Adipose tissue (tissue), 3 donors: Measurements from ENCODE around the gene BMPR1A. TPM values are rescaled to one million over a fixed set of nuclear protein-coding genes. Genes with fewer than 3 reads are reported as not detected.
"Not testable (repeated sequence)": the region's sequence is repeated elsewhere in the genome, so short reads cannot be mapped to it uniquely, and the experiment has no call there.

ENCODE experiments used
- H3K27ac ChIP-seq: one replicate; pipeline ENCODE4 v1.5.1; 2013; ENCODE audit warnings: low read depth, low read length
- WGBS, 3 donors: extraction: QIAGEN DNeasy Blood & Tissue Kit; methylation state at CpG; one replicate each; pipeline ENCODE4 v1.1.7; 2013; 5-methylcytosine and 5-hydroxymethylcytosine counted together
- polyA plus RNA-seq, 3 donors: library from polyadenylated mRNA; stranded (reverse); fragments of 200-250 nt; gene quantifications; one replicate each; pipeline ENCODE4 v1.2.3, GENCODE V29; 2013
- donor health status: healthy with polysubstance abuse.
- donor health status: Bipolar disorder and iron deficiency.
- donor health status: healthy.

BMPR1A gene
- polyA plus RNA-seq, 3 donors: 6.5 to 12.8 (median 12.3) TPM

DNA sequence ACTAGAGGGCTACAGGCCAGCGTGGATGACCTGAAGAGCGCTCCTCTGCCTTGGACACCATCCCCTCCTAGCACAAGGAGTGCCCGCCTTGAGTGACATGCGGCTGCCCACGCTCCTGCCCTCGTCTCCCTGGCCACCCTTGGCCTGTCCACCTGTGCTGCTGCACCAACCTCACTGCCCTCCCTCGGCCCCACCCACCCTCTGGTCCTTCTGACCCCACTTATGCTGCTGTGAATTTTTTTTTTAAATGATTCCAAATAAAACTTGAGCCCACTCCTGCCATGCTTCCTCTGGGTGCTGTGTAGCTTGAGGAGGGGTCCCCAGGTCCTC, 206.5 kb downstream of the BMPR1A start:
- WGBS, 3 donors: 92 to 95% (median 94%) methylated on average over 7 of the region's 7 CpGs
- no peak overlapping the region for H3K27ac ChIP-seq

DNA sequence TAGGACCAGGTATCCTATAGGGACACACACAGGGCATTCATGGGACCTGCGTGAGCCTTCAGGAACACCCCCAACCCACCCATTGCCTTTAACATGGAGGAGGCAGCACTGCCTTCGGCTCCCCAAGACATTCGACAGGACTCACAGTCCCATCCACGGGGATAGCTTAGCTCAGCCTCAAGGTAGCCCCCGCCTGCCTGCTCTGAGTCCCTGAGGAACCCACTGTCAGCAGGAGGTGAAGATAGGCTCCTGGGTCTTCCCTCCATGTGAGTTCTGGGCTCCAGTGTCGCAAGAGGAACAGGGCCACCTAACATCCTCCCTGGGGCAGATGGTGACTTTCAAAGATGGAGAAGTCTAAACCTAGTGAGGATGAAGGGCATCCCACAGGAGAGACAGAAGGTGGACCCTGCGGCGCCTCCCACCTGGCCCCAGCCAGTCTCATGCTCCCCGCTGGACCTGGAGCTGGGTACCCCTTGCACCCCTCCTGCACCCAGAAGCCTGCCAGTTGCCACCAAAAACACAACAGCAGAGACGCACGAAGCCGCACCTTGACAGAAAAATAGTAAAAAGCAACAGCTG, 207.0 kb downstream of the BMPR1A start:
- 92 to 95% (median 93%) methylated on average over 12 of the region's 12 CpGs for WGBS, 3 donors
- no peak overlapping the region for H3K27ac ChIP-seq

DNA sequence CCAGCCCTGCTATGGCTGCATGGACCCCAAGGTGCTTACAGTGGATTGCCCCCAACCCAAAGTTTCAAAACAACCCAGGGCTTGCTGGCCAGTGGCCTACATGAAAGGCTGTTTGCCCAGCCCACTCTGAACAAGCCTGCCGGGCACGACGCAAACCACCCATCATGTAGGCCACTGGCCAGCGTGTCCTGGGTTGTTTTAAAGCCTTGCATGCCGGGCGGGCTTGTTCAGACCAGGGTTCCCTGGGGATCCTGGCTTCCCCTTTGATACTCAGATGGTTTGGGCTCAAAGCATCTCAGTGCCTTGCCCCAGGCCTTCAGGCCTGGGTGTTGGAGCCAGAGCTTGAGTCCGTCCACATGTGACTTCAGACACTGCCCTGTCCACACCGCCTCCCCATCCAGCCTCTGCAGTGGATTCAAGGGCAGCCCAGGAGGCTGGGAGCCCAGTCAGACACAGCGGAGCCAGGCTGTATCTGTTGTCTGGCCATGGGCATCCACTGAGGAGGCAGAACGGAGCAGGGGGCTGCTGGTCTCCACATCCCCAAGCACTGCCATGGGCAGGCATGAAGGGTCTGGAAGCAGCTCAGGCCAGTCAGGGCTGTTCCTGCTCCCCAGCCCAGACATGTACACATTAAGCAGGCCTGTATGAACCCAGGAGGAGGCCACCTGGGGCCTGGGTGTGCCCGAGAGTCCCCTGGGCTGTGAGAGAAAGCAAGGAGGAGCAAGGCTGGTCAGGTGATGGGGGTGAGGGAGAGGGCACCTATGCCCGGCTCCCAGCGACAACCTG, 207.8 kb downstream of the BMPR1A start:
- 78 to 85% (median 79%) methylated on average over 13 of the region's 13 CpGs for WGBS, 3 donors
- no peak overlapping the region for H3K27ac ChIP-seq

DNA sequence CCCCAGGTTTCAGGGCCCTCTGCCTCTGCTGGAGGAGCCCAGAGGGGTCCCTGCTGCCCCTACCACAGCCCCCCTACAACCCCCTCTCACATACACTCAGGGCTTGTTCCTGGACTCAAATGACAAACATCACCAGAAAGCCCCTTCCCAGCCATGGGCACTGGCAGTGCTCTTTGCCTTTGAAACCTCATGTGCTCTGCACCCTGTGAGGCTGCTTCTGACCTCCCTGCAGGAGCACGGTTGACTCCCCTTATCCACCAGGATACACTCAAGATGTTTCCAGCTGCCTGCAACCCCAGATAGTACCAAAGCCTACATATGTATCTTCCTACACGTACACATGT, 208.4 kb downstream of the BMPR1A start:
- H3K27ac ChIP-seq: no peak overlapping the region
- WGBS, 3 donors: 84 to 92% (median 87%) methylated on average over 2 of the region's 2 CpGs

DNA sequence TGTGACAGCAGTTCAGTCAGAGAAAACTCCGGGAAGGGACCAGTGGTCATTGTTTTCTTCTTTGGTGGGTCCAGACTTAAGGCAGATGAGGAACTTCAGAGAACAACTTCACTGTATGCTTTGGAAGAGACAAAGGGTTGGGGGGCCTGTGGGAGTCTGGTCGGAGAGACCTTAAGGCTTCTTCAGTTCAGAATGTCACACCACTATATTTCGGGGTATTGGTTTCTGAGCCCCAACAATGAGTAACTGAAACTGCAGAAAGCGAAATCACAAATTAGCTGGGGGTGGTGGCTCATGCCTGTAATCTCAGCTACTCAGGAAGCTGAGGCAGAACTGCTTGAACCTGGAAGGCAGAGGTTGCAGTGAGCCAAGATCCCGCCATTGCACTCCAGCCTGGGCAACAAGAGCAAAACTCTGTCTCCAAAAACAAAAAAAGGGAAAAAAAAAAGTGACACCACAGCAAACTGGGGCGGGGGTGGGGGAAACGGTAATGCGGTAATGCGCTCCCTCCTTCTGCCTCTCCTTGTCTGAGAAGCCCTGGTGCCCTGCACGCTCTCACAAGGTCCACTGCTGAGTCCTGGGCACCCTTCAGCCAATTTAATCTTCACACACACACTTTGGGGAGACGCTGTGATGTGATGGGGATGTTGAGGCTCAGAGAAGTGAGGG, 209.7 kb downstream of the BMPR1A start:
- WGBS, 3 donors: 43 to 70% (median 44%) methylated on average over 11 of the region's 11 CpGs
- H3K27ac ChIP-seq: no peak overlapping the region

DNA sequence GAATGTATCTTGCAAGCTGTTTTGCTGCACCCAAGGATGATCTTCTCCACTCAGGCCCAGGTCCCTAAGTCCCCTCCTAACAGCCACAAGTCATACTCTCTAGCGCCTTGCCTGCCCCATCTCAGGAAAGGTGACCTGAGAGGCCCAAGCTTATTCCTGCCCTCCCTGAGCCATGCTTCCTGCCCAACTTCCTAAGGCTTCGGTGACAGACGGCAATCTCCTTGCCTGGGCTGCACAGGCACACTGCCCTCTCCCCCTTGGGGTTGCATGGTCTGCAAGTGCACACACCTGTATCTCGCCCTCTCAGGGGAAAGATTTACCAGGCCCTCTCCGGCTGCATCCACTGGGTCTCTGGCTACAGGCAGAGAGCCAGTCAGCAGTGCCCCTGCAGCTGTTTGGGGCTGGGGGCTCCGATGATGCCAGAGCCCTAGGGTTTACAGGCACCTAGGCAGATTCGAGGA, 211.1 kb downstream of the BMPR1A start:
- WGBS, 3 donors: 65 to 89% (median 70%) methylated on average over 7 of the region's 7 CpGs

DNA sequence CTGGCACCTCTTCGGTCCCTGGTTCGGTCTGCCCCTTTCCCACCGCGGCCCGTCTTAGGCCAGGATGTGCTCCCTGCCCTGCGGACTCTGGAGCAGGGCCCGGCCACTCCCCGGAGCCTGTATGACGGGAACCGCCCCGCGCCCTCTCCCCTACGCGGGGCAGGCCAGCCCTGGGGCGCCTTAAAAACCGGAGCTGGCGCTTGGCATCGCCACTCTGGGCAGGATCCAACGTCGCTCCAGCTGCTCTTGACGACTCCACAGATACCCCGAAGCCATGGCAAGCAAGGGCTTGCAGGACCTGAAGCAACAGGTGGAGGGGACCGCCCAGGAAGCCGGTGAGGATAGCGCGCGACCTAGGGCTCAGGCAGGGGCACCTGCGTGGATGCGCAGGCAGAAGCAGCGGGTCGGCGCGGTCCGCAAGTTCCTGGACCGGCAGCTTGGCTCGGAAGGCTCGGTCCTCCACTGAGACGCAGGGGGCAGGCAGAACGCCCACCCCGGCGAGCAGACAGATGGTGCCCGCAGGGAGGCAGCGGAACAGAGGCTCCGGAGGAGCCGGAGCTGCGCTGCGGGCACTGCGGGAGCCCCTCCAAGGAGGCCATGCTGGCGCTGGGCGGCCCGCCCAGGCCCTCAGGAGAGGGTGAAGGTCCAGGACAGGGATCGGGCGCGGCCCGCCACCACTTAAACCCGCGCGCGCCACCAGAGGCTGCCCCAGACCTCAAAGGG, 212.0 kb downstream of the BMPR1A start, which contains the start of gene ADIRF:
ADIRF (plus strand) TSS at position 212 of the 723 bp plus-strand sequence; CDS start at position 275, 63 bp downstream.
- H3K27ac ChIP-seq: no peak within 1 kb of the TSS
- WGBS, 3 donors: 13 to 27% (median 16%) methylated on average over 56 to 59 of the region's 59 CpGs

More for the DNA sequence above, 211.1 kb downstream of the BMPR1A start:
- no peak overlapping the region for H3K27ac ChIP-seq

DNA sequence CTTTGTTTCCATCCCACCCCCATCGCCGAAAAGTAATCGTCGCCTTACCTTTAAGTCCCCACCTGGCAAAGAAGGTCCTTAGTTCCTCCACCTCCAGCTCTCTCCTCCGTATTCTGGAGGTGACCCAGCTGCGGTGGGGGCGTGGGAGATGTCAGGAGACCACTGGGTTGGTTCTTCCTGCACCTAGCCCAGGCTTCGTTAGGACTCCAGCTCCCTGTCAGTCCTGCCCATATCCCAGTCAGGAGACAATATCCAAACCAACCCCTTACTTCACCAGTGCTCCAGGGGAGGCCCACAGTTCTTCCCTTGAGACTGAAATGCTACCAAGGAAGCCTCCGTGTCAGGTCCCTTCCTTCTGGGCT, 212.6 kb downstream of the BMPR1A start:
- 35 to 63% (median 45%) methylated on average over 9 of the region's 9 CpGs for WGBS, 3 donors
- H3K27ac ChIP-seq: no peak overlapping the region

DNA sequence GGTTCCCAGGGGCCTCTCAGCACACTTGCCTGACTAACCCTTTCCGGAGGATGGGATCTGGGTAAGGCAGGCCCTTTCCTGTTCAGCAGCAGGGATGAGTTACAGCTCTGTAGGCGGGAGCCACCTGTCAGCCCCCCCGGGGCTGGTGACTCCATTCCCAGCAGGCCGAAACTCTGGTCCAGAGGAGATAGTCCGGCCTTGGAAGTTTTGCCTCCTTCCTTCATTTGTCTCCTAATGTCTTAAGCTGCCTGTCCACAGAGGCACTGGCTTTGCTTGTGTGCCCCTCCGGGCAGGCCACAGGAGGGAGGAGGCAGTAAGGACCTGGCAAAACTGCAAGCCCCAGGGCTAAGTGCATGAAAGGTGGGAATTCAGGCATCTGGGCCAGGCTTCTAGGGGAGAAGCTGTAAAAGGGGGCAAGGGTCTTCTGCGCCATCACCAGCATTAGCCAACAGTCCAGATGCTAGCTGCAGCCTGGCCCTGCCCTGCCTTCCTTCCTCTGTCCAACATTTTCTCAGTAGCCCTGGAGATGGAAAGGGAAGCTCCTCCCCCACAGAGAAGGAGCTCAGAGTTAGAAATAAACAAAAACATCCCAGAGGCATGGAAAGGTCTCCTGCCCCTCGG, 213.1 kb downstream of the BMPR1A start:
- H3K27ac ChIP-seq: no peak overlapping the region
- 37 to 60% (median 47%) methylated on average over 8 of the region's 8 CpGs for WGBS, 3 donors

DNA sequence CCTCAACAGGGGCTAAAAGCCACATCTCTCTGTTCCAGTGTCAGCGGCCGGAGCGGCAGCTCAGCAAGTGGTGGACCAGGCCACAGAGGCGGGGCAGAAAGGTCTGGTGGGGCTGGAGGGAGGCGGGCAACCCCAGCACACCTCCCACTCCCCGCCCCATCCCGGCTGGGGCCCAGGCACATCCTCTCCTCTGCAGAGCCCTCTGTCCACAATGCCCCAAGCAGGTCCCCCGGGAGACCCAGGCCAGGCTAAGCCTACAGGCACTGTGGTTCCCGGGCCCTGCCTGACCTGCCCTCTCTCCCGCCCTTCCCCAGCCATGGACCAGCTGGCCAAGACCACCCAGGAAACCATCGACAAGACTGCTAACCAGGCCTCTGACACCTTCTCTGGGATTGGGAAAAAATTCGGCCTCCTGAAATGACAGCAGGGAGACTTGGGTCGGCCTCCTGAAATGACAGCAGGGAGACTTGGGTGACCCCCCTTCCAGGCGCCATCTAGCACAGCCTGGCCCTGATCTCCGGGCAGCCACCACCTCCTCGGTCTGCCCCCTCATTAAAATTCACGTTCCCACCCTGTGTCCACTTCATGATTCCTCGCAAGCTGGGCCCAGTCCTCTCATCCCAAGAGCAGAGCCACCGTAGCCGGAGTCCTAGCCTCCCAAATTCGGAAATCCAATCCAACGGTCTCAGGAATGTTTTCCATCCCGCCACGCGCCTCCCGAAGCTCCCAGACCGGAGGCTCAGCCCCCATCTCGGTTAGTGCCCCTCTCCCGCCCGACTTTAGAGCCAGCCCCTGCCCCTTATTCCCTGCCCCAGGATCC, 214.0 kb downstream of the BMPR1A start:
- WGBS, 3 donors: 13 to 26% (median 17%) methylated on average over 30 of the region's 30 CpGs
- H3K27ac ChIP-seq: peak overlapping the region; percentile 75

DNA sequence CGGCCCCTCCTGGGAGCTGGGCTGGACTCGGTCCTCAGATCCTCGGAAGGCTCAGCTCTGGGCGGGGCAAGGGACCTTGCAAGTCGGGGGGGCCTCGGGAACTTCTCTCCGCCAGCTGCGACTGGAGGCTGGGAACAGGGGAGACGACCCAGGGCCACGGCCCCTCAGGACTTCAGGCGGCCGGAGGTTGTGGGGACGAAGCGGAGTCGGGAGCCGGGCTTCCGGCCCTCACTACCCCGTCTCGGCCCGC, 214.5 kb downstream of the BMPR1A start:
- 0 to 2% (median 1%) methylated on average over 16 to 20 of the region's 20 CpGs for WGBS, 3 donors
- peak overlapping the region; percentile 75 for H3K27ac ChIP-seq

DNA sequence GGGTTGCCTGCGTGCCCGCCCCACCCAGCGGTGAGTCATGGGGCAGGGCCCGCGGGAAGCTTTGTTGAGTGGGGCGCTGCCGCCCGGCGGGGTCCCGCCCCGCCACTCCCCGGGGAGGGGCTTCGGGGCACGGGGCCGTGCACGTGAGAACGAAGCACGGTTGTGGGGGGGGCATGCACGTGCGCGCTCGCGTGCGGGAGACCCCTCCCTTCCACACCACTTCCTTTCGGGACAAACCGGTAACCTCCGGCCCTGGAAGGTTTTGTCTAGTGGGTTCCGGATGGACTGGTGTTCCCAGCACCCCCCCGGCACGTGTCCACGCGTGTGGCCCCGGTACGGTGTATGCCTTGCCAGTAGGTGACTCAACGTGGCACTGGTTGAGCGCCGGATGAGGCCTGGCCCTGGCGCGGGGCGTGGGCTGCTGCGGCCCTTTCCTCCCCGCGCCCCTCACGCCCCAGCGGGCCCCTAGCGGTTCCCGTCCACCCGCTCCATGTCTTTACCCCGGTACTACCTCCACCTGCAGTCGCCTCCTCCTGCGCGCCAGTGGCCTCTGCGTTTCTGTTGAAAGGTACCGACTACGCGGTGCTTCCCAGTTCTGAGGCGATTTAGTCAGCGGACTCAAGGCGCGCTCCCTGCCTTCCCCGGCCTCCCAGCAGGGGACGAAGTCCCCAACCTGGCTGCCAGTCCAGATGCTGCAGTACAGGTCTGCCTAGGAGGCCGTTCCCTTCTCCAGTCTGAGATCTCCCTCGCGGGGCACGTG, 215.0 kb downstream of the BMPR1A start:
- WGBS, 3 donors: 4 to 13% (median 12%) methylated on average over 63 to 66 of the region's 66 CpGs
- peak overlapping the region; percentile 75 for H3K27ac ChIP-seq

DNA sequence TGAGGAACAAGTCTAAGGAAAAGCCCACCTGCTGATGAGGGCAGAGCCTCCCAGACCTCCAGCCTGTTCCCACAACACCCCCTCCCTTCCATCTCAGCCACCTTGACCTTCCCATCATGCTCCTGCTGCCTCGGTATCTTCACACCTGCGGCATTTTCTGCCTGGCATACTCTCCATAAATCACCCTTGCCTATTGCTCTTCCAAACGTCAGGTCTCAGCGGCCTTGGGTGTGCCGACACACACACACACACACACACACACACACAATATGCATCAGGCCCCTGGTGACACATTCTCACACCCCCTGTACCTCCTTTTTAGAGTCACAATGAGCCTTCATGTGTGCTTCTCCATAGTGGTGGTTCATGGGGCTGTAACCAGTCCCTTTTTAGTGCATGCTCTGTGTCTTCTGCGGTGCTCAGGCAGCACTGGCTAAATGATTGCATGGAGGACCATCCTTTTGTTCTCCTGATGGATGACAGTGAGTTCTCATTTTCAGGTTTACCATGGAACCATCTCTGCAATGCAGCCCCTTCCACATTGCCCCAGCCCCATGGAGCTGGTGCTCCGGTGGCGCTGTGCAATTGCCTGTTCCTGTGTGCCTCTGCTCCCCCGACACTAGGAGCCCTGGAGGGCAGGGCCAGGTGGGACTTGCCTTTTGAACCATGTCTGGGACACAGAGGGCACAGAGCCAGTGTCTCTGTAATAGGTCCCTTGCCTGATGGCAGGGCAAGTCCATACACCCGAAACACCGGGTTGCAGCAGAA, 216.4 kb downstream of the BMPR1A start:
- WGBS, 3 donors: 81 to 87% (median 87%) methylated on average over 11 of the region's 11 CpGs
- no peak overlapping the region for H3K27ac ChIP-seq

DNA sequence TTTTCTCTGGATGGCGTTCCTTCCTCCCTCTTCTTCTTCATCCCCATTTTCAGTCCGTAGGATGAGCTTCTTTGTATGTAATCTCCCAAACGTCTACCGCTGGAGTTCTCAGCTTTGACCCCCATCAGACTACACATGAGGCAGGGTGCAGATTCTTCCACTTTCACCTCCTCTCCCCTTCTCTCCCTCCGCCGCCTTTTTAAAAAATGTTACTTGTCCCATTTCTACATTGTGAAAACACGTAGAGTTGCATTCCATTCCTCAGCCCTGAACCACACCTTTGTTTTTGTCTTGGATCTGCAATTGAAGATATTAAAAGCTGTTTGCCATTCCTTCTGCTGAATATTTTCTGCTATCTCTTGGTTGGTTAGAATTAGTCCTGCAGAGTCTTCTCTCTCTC, 218.1 kb downstream of the BMPR1A start:
- 70 to 88% (median 72%) methylated on average over 7 of the region's 7 CpGs for WGBS, 3 donors
- H3K27ac ChIP-seq: no peak overlapping the region

DNA sequence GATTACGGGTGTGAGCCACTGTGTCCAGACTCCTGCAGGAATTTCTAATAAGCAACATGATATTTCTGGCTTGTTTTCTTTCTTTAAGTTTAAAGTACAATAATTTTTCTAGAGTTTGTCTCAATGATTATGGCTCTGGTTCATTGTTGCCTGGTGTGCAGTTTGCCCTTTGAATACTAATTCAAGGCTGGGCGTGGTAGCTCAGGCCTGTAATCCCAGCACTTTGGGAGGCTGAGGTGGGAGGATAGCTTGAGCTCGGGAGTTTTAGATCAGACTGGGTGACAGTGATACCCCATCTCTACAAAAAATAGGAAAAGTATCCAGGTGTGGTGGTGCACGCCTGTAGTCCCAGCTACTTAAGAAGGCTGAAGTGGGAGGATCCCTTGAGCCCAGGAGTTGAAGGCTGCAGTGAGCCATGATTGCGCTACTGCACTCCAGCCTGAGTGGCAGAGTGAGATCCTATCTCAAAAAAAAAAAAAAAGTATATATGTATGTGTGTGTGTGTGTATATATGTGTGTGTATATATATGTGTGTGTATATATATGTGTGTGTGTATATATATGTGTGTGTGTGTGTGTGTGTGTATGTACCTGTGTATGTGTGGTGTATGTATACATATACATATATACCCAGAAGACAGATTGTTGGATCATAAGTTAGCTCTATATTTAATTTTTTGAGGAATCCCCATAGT, 220.1 kb downstream of the BMPR1A start:
- 89 to 95% (median 94%) methylated on average over 5 of the region's 5 CpGs for WGBS, 3 donors
- no peak overlapping the region for H3K27ac ChIP-seq

DNA sequence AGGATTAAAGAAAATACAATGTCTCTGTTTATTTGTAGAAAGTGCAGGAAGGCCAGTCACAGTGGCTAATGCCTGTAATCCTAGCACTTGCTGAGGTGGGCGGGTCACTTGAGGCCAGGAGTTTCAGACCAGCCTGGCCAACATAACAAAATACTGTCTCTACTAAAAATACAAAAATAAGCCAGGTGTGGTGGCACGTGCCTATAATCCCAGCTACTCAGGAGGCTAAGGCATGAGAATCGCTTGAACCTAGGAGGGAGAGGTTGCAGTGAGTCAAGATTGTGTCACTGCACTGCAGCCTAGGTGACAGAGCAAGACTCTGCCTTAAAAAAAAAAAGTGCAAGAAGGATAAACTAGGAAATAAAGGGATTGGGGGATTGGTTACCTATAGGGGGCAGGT, 222.0 kb downstream of the BMPR1A start:
- 80 to 95% (median 88%) methylated on average over 3 of the region's 3 CpGs for WGBS, 3 donors
- H3K27ac ChIP-seq: not testable (repeated sequence)
